GM18907 (cell line): ENCODE results near the gene EFHD1.
"Not testable (repeated sequence)": the region's sequence is repeated elsewhere in the genome, so short reads cannot be mapped to it uniquely, and the experiment has no call there.

Source experiments
- ATAC-seq: cut with Tn5 transposase; IDR thresholded peaks from one replicate; pipeline ENCODE4 v1.9.1; 2021; ENCODE audit warnings: mild to moderate bottlenecking, moderate library complexity; ENCODE audit not compliant: unreplicated experiment

The EFHD1 gene

DNA sequence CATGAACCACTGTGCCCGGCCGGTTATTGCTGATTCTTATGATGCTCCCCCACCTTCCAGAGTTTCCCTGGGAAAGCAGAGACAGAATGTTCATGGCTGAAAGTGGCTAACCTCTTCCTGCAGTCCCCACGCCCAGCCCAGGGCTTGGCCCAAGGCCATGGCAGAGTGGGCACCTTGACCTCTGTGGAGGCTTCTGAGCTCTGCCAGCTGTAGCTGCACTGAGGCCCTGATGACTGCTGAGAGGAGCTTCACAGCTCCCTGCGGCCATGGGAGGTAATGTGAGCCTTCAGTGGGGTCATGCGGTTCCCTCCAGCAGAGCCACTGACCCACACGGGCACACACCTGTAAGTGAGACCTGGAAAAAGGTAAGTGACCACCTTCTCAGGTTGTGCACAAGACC, 13.3 kb downstream of the EFHD1 start:
- no peak for ATAC-seq

- no peak for ATAC-seq
Measured at GRCh38 chr2:232647261-232647660, 13.9 kb downstream of the EFHD1 start.

DNA sequence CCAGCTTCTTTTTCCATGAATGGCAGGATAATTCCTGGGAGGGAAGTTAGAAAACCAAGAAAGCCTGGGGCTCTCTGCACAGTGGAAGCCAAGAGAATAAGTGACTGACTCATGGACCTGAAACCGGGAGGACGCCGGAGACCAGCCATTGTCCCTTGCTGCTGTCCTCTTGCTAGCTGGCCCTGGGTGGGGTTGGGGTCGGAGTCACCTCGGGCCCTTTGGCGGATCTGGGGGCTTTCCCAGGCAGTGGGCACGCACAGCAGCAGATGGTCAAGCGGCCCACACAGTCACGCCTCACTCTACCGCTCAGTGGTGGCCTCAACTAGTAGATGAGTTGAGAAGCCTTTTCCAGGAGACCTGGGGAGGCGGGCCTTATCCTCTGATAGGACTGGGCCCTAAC, 15.6 kb downstream of the EFHD1 start:
- ATAC-seq: no peak

DNA sequence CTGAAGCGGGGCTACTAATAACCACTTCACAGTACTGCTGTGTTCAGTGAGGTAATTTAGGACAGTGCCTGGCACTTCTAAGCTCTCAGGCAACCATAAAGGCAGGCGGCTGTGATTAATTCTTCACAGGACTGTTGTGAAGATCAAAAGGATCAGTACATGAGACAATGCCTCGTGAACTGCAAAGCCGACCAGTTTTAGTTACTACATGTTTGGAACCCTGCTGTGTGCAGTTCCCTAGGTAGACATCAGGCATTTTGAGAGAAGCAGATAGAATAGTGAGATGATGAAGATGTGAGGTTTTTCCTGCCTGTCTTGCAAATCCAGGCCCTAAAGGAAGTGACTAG, 19.1 kb downstream of the EFHD1 start:
- no peak for ATAC-seq

DNA sequence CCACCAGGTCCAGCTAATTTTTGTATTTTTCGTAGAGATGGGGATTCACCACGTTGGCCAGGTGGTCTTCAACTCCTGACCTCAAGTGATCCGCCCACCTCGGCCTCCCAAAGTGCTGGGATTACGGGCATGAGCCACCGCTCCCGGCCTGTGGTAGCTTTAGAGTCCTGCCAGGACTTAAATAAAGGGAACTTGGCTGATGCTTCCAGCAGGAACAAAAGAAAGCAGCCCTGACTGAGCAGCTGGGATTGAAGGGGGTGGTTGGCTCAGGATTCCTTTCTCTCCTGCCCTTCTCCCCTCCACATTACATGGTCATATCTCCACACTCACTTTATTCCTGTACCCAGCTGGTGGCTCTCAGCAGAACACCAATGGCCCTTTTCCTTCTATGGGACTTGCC, 20.0 kb downstream of the EFHD1 start:
- ATAC-seq: no peak

GRCh38 chr2:232655392-232655791, 22.0 kb downstream of the EFHD1 start:
- no peak for ATAC-seq

DNA sequence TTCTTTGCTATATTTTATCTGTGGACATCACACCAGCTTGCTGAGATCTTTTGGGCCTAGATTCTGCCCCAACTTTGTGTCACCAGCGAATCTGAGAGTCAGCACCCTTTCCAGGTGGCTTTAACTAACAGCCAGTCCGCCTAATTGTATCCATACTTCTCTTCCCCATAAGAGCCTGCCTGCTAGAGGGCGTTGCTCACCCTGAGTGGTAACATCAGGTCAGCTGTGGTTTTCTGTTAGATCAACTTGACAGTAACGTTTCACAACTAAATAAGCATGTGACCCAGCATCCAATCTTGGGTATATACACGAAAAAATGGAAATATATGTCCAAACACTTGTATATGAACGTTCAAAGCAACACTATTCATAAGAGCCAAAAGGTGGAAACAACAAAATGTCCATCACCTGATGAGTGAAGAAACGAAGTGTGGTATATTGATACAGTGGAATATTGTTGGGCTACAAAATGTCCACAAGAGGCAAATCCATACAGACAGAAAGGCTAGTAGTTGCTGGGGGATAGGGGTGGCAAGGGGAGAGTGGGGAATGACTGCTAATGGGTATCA, 24.9 kb downstream of the EFHD1 start:
- ATAC-seq: no peak

GRCh38 chr2:232659359-232659758, 26.0 kb downstream of the EFHD1 start:
- ATAC-seq: no peak

DNA sequence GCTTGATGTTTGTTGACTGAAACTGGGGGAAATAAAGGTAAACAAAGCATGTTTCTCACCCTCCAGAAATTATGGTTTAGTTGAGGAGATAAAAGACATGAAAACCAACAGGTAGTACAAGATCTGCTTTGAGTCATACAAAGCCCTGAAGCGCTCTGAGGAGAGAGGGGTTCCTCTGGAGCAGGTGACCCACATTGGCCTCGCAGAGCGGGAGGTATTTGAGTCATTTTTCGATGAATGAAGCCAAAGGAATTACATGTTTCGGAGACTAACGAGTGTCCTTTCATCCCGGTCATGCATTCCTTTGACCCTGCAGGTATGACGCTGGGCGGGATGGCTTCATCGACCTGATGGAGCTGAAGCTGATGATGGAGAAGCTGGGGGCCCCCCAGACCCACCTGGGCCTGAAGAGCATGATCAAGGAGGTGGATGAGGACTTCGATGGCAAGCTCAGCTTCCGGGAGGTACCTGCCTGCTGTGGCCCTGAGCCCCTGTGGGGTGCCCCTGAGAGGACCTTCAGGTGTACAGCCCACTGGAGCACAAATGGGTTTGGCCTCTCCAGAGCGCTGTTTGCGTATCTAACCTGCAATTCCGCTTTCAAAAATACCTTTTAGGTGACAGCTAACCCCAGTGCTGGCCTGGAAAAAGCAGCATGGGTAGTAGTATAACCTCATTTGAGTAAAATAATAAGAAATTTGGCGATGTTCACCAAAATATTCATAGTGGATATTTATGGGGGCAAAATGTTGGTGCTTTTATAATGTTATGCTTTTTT, 29.3 kb downstream of the EFHD1 start:
- no peak for ATAC-seq

GRCh38 chr2:232666051-232666805, 32.8 kb downstream of the EFHD1 start:
- ATAC-seq: no peak

DNA sequence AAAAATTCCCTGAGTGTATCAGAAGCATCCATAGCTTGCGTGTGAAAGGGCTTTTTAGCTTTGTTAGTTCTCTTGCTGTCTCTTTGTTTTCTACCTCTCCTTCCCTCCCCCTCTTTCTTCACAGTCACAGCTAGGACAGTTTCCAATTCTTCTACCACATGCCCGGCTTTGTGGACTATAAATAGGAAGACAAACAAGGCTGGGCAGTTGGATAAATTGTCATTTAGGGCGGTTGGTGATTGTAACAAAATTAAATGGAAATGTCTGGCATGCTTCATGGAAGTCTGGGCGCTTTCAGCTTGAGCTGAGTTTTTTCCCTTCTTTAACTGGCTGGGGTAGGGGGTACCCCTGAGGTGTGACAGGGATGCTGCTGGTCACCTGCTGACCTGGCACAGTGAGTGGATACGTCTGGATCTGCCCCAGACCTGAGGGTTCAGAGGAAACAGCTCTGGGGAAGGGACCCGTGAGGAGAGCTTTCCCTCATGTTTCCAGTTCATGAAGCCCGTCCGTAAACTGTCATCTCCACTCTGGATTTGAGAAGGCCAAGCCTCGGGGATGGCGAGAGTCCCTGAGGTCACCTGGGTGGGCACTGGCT, 34.7 kb downstream of the EFHD1 start:
- ATAC-seq: no peak

- ATAC-seq: no peak
Measured at GRCh38 chr2:232668805-232669444, 35.5 kb downstream of the EFHD1 start.

GRCh38 chr2:232672588-232672987, 39.2 kb downstream of the EFHD1 start:
- no peak for ATAC-seq

DNA sequence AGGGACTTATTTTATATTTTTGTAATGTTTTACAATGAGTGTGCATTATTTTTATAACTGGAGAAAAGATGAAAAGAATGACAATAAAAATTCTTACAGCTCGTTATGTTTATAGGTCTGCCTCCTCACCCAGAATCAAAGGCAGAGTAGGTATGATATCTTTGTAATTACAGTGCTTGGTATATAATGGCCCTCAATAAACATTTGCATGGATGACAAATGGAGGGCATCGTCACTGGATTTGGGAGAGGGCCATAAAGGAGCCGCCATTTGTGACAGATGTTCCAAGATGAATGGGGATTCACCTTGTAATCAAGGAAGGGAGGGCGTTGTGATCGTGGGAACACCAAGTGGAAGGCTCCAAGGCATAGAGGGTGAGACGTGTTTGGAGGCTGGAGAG, 41.1 kb downstream of the EFHD1 start:
- no peak for ATAC-seq

- ATAC-seq: no peak
Measured at GRCh38 chr2:232675381-232675780, 42.0 kb downstream of the EFHD1 start.

- ATAC-seq: no peak
Measured at GRCh38 chr2:232680006-232680405, 46.6 kb downstream of the EFHD1 start.

DNA sequence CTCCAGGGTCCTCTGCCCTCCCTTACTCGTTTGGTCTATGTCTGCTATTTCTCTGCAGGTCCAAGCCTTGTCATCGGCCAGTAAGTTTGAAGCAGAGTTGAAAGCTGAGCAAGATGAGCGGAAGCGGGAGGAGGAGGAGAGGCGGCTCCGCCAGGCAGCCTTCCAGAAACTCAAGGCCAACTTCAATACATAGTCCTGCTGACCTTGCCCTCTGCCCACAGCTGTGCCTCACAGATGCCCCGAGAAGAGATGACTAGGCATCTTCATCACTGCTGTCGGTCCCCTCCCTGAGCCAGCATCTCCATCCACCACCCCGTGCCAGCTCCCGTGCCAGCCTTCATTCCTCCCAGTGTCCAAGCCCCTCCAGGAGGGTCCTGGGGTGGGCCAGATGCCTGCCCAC, 48.1 kb downstream of the EFHD1 start:
- no peak for ATAC-seq

- no peak for ATAC-seq
Measured at GRCh38 chr2:232683368-232683767, 50.0 kb downstream of the EFHD1 start.

GRCh38 chr2:232685391-232685790, 52.0 kb downstream of the EFHD1 start:
- ATAC-seq: not testable (repeated sequence)

DNA sequence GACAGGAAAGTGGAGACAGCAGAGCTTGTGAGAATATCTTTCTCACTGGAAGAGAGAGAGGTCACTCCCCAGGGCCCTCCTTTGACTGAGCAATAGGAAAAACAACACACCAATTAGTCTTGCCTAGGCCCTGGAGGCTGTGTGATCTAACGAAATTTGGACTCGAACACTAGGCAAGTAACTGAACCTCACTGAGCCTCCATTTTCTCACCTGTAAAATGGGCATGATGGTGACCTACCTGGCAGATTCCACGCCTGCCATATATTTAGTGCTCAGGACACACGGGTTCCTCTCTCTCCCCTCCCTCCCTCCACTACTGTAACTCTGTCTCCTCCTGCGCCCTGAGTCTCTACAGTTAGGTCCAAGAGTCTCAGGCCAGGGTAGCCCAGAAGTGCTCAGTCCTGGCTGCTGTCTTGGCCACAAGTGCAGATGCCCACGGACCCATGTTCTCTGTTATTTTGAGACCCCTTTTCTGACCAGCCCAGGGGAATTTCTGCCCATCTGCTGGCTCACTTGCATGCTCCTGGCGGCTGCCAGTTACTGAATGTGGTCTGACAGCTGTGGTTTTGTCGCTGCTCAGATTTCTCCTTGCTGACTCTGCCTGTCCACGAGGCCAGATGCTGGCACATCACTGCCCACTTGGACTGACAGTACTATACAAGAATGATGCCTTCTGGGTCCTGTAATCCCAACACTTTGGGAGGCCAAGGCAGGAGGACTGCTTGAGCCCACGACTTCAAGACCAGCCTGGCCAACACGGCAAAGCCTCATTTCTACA, 54.2 kb downstream of the EFHD1 start:
- no peak for ATAC-seq

DNA sequence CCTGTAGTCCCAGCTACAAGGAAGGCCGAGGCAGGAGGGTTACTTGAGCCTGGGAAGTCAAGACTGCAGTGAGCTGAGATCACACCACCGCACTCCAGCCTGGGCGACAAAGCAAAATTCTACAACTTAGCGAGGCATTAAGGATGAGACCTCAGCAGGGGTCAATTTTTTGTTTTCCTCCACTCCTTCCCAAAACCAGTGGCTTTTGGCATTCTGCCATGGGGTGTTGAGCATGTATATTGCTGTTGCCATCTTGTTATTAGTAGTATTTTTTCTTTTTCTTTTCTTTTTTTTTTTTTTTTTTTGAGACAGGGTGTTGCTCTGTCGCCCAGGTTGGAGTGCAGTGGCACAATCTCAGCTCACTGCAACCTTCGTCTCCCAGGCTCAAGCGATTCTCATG, 54.8 kb downstream of the EFHD1 start:
- ATAC-seq: no peak
